Esophagus mucosa (tissue), 1 donor: ENCODE results near the gene FAM98B. TPM values are rescaled to one million over a fixed set of nuclear protein-coding genes. Genes with fewer than 3 reads are reported as not detected.

Source experiments
- ATAC-seq: fragments of 200-7000 bp; cut with Tn5 transposase; one replicate; pipeline ENCODE4 v1.9.1; 2020
- total RNA-seq: library from RNA; stranded (reverse); gene quantifications from one replicate; pipeline ENCODE4 v1.2.4, GENCODE V29; 2023
- donor health status: DM: yes; HTN: yes; CAD: no.

Gene FAM98B
- total RNA-seq, 1 donor from 2014 or later, result 8.9 TPM

GRCh38 chr15:38508647-38509046 is 54.7 kb downstream of the FAM98B start:
- no peak for ATAC-seq

GRCh38 chr15:38509152-38509551 is 55.2 kb downstream of the FAM98B start:
- ATAC-seq, result no peak

DNA sequence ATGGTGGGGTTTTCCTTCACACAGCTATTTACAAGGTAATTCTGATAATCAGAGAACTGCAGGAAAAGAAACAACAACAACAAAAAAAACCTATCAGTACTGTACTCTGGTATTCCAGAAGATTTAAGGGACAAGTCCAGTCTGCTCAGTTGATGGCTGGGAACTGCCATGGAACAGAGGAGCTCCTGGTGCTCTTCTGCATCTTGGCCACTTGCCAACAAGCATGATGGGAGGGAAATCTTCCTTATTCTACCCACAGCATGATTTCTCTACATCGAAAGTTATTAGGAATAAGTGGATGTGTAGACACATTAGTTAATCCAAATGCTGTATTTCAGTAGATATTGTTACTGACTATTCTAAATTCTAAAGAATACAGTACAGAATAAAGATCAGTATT is 59.0 kb downstream of the FAM98B start:
- ATAC-seq, result no peak

- no peak for ATAC-seq
Observed at GRCh38 chr15:38514601-38515000, 60.7 kb downstream of the FAM98B start.

DNA sequence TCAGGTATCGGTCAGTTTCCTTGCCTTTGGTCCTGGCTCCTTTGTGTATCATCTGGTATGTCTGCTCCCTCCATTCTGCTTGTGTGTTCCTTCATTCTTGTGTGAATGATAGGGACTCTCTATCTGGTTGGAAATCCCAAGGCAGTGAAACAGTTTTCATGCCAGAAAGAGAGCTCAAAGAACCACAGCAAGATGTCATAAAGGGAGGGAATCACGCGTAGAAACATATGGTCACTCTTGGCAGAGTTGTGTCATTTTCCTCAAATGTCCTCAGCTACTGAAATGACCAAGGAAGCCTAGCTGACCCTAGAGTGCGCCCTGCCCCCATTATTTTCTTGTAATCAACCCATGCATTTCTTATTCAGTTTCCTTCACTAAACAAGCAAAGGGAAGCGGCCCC is 62.7 kb downstream of the FAM98B start:
- no peak for ATAC-seq

GRCh38 chr15:38517312-38517975 is 63.5 kb downstream of the FAM98B start:
- ATAC-seq, result no peak

GRCh38 chr15:38518084-38518483 is 64.2 kb downstream of the FAM98B start:
- ATAC-seq, result no peak

DNA sequence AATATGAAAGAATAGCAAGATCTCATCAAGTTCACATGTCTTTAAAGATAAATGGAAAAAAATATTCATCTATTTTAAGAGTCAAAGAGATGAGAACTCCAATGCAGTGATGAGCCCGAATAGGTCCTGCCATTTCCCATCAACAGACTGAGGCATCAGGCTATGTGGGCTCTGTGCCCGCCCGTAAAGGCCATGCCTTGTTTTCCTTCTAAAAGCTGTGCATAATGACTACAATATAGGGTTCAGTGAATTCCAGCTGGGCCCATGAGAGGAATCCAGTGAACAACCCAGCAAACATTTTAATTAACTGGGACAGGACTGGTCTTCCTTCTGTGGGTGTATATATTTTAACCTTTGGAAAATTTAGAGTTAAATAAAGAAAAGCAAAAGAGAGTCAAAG is 66.1 kb downstream of the FAM98B start:
- ATAC-seq, result no peak

- ATAC-seq, result no peak
Observed at GRCh38 chr15:38521316-38521715, 67.4 kb downstream of the FAM98B start.

GRCh38 chr15:38522922-38523321 is 69.0 kb downstream of the FAM98B start:
- ATAC-seq, result no peak

DNA sequence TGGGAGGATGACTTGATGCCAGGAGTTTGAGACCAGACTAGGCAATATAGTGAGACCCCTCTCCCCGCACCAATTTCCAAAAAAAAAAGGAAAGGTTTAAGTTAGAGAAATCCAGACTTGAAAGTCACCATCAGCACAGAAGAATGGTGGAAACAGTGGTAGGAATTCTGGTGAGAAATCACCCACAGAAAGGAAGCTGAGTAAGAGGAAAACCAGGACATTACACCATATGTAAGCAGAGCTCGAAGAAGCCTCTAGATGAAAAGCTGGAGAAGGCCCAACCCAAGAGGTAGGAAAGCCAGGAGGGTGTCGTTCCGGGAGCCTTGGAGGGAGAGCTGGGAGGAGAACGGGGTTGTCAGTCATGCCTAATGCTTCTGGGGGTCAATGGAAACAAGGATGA is 70.2 kb downstream of the FAM98B start:
- no peak for ATAC-seq

DNA sequence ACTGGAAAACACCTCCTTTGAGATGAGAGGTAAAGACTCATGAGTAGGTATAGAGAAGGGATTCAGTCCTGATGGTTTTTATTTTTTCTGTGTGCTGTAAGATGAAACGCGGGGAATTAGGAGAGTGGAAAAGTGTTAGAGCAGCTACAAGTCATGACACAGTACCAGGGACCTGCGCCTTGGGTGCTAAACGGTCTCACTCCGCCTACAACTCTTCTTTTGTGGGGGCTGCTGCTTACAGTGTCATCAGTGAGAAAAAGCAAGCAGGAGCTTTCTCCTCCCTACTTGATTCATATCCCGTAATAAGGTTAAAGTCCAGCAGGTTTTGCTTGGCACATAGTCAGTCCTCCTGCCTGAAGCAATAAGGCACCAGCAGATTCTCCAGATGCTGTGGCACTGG is 71.6 kb downstream of the FAM98B start:
- ATAC-seq, result no peak

DNA sequence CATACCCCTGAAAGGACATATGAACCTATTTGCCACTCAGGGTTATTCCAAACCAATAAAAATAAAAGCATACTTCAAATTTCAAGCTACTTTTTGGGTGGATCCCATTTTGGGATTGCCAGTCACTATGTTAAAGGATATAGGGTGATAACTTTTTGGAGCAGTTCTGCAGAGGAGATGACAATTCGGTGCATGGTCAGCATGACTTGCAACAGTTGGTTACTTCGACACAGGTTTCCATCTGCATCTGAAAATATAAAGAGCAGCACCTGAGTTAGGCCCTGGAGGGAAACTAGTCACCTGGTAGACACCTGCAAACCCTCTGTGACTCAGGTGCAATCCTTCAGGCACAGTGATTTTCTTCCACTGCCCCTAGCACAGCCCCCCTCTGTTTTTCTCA is 72.2 kb downstream of the FAM98B start:
- ATAC-seq, result no peak

DNA sequence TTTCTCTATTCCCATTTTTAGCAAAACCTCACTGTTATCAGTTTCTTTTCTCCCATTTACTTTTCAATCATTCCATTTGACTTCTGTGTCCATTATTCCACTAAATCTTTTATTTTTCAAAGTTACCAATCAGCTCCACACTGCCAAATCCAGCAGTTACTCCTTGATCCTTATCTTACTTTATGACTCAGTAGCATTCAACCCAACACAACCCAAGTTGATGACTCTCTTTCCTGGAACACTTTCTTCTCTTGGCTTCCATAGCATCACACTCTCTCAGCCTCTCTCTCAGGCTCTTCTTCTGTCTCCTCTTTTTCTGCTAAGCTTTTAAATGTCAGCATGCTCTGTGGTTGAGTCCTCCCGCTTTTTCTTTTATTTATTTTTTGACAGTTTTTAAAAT is 74.4 kb downstream of the FAM98B start:
- no peak for ATAC-seq

GRCh38 chr15:38530113-38530512 is 76.2 kb downstream of the FAM98B start:
- ATAC-seq, result no peak

- peak; percentile 85 for ATAC-seq
Observed at GRCh38 chr15:38531509-38531908, 77.6 kb downstream of the FAM98B start.

DNA sequence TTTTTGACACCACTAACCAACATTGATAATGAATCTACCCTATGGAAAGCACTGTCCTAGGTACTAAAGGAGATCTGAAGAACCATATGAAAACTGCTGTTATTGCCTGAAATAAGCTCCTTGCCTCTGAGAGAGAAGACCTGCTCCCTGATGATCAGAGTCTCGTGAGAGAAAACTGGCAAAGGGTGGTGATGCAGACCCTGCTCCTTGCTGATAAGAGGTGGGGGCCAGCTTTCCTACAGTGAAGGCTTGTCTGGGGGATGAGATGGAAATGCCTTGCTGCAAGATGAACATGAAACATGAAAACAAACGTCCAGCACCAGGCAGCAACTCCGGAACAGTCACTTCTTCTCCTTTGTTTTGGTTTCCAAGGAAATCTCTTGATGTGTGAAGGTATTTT is 78.8 kb downstream of the FAM98B start:
- ATAC-seq, result no peak

GRCh38 chr15:38533416-38533915 is 79.5 kb downstream of the FAM98B start:
- no peak for ATAC-seq

DNA sequence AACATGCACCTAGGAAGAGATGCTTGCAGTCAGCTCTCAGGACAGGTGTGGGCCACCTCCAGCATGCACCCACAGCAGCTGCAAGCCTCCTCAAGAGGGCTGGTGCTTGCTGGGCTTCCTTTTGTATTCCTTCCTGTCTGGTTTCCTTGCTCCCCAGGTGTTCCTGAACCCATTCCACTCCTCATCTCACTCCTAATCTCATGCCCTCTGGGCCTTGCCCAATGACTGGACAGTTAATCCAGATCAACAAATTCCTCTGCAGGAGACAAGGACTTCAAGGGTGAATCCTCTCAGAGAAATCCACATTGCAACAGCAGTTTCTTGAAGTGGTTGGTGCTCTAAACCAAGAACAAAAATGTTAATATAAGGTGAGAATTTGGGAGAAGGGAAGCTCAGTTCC is 80.0 kb downstream of the FAM98B start:
- no peak for ATAC-seq

GRCh38 chr15:38534691-38535090 is 80.8 kb downstream of the FAM98B start:
- peak; percentile 81 for ATAC-seq

- no peak for ATAC-seq
Observed at GRCh38 chr15:38535491-38536200, 81.7 kb downstream of the FAM98B start.

- ATAC-seq, result no peak
Observed at GRCh38 chr15:38536201-38536676, 82.3 kb downstream of the FAM98B start.
